ENCODE data around the gene DCXR. TPM values are rescaled to one million over a fixed set of nuclear protein-coding genes. Genes with fewer than 3 reads are reported as not detected.

DCXR gene
- total RNA-seq, 2 donors from 2014 or later: 63.1 to 91.0 TPM

GRCh38 chr17:82078433-82078832 lies 40.9 kb upstream of the DCXR start:
- Mint-ChIP-seq H3K27ac (no peak overlapping the region), H3K4me3 (no peak overlapping the region), H3K4me1 (no peaks in the 10 kb centered on the region)

DNA sequence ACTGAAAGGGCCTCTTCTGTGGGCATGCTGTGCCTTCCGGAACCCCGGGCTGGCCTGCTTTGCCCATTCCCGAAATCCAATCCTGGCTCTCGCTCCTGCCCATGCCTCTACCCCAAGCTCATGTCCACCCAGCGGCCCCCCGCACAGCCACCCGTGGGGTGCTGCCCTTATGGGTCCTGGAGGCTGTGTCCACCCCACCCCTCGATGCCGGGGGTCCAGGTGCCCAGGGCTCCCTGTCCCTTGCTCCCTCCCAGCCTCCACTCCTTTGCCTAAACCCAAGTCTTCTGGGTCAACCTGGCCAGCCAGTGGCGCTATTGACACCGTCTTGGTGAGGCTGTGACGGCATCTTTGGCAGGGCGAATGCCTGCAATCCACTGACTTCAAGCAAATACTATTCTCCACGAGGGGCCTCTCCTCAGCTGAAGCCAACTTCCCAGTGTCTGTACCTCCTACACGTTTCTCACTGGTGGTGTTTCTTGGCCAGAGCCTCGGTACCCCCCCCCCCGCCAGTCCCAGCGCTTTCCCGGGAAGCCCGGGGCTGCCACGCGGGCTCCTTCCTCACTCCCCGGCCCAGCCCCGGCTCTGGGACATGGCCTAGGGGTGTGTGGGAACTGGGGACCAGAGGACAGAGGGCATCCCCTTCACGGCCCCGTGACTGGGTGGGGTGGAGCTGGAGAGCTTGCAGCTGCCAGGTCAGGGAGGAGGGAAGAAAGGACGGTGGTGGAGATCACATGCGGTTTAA lies 40.3 kb upstream of the DCXR start:
- no peaks in the 10 kb centered on the region for H3K9me3 Mint-ChIP-seq
- no peaks in the 10 kb centered on the region for H3K27me3 Mint-ChIP-seq
- H3K27ac Mint-ChIP-seq: no peak overlapping the region
- no peak overlapping the region for H3K4me3 Mint-ChIP-seq
- ATAC-seq (replicated peaks): peak; percentile 61
- H3K4me1 Mint-ChIP-seq: no peaks in the 10 kb centered on the region
- peaks cover 18% of the 10 kb centered on the region for H3K36me3 Mint-ChIP-seq (ENCODE audit: low read depth)

More at GRCh38 chr17:82078433-82078832, 40.9 kb upstream of the DCXR start:
- ATAC-seq (replicated peaks): no peak
- Mint-ChIP-seq H3K27me3 (no peaks in the 10 kb centered on the region), H3K9me3 (no peaks in the 10 kb centered on the region), H3K36me3 (ENCODE audit: low read depth) (peaks cover 25% of the 10 kb centered on the region)

DNA sequence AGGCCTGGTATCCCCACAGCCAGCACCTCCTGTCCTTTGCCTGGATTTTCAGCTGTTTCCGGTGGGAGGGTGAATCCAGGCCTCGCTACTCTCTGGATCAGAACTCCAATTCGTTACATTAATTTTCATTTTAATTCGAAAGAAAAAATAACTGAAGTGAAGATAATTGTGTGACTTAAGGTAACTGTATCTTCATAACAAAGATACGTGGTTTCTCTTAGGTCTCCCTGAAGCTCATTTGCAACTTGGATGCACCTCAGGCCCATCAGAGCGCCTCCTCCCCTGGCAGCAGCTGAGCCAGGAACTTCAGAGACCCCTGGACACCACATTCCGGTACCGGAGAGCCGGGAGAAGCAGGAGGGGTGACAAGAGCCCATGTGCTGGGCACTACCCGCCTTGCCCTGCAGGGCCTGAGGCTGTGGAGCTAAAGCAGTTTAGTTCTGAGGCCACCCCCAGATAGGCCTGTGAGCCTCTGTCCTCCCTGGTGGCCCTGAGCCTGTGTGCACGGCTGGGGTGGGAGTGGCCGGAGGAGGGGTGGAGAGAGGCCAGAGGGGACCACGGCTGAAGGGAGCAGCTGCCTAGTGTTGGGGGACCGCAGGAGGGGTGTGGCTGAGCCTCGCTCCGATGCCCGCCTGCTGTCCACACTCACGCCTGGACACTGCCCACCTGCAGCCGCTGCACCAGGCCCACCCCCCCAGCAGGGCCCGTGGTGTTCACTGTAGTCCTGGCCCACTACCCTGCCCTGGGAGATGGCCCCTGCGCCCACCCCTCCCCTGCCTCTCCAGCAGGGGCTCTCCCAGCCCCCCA lies 39.5 kb upstream of the DCXR start:
- no peaks in the 10 kb centered on the region for H3K4me1 Mint-ChIP-seq
- H3K4me3 Mint-ChIP-seq: no peak overlapping the region
- H3K27me3 Mint-ChIP-seq: no peaks in the 10 kb centered on the region
- no peaks in the 10 kb centered on the region for H3K9me3 Mint-ChIP-seq
- no peak for ATAC-seq (replicated peaks)
- H3K27ac Mint-ChIP-seq: no peak overlapping the region
- peaks cover 18% of the 10 kb centered on the region for H3K36me3 Mint-ChIP-seq (ENCODE audit: low read depth)

DNA sequence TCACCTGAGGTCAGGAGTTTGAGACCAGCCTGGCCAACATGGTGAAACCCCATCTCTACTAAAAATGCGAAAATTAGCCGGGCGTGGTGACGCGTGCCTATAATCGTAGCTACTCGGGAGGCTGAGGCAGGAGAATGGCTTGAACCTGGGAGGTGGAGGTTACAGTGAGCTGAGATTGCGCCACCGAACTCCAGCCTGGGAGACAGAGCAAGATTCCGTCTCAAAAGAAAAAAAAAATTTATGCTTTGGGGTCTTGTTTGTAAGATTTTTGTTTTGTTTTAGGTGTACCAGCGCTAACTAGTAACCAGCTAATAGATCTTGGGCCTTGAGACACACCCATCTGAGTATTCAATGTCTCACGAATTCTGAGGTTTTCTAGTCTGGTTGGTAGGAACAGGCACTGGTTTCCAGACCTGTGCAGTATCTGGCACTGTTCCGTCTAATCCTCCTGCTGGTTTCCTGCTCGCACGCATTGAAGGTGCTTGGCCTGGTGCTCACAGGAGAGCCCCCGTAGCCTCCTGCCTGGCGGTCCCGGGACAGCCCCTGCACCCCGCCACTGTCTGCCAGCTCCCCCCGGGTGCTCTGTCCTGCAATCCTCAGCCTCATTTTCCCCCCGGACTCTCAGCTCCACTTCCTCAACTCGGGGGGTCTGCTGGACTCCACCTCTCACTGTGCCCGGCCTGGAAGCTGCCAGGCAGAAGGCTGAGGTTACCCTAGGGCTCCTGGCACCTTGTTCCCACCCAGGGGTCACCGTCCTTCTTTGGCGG lies 38.7 kb upstream of the DCXR start:
- H3K4me3 Mint-ChIP-seq: no peak overlapping the region
- H3K27me3 Mint-ChIP-seq: no peaks in the 10 kb centered on the region
- H3K4me1 Mint-ChIP-seq: no peaks in the 10 kb centered on the region
- peaks cover 18% of the 10 kb centered on the region for H3K36me3 Mint-ChIP-seq (ENCODE audit: low read depth)
- H3K27ac Mint-ChIP-seq: no peak overlapping the region
- no peak for ATAC-seq (replicated peaks)
- no peaks in the 10 kb centered on the region for H3K9me3 Mint-ChIP-seq

GRCh38 chr17:82073446-82073845 lies 35.9 kb upstream of the DCXR start:
- no peaks in the 10 kb centered on the region for H3K27me3 Mint-ChIP-seq
- no peak overlapping the region for H3K4me3 Mint-ChIP-seq
- H3K36me3 Mint-ChIP-seq (ENCODE audit: low read depth): peaks cover 6% of the 10 kb centered on the region
- H3K9me3 Mint-ChIP-seq: no peaks in the 10 kb centered on the region
- H3K27ac Mint-ChIP-seq: no peak overlapping the region
- H3K4me1 Mint-ChIP-seq: no peaks in the 10 kb centered on the region
- ATAC-seq (replicated peaks): no peak

- H3K4me1 Mint-ChIP-seq: no peaks in the 10 kb centered on the region
- no peaks in the 10 kb centered on the region for H3K36me3 Mint-ChIP-seq (ENCODE audit: low read depth)
- H3K4me3 Mint-ChIP-seq: no peak overlapping the region
- no peak overlapping the region for H3K27ac Mint-ChIP-seq
- H3K9me3 Mint-ChIP-seq: no peaks in the 10 kb centered on the region
- no peaks in the 10 kb centered on the region for H3K27me3 Mint-ChIP-seq
- ATAC-seq (replicated peaks): no peak
Observed at GRCh38 chr17:82072827-82073226, 35.3 kb upstream of the DCXR start.

DNA sequence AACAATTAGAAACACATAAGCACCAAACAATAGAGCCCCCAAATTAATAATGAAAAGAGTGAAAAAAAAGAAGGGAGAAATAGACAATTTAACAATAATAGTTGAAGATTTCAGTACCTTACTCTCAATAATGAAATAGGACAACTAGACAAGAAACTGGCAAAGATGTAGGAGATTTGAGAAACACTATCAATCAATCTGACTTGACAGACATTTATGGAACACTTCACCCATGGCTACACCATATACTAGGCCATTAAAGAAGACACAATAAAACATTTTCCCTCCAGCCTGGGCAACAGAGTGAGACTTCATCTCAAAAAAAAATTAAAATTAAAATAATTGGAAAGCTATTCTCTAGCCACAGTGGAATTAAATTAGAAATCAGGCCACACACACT lies 33.1 kb upstream of the DCXR start:
- H3K27ac Mint-ChIP-seq: no peak overlapping the region
- ATAC-seq (replicated peaks): no peak
- no peak overlapping the region for H3K4me3 Mint-ChIP-seq
- no peaks in the 10 kb centered on the region for H3K4me1 Mint-ChIP-seq
- H3K36me3 Mint-ChIP-seq (ENCODE audit: low read depth): no peaks in the 10 kb centered on the region
- no peaks in the 10 kb centered on the region for H3K9me3 Mint-ChIP-seq
- H3K27me3 Mint-ChIP-seq: no peaks in the 10 kb centered on the region

DNA sequence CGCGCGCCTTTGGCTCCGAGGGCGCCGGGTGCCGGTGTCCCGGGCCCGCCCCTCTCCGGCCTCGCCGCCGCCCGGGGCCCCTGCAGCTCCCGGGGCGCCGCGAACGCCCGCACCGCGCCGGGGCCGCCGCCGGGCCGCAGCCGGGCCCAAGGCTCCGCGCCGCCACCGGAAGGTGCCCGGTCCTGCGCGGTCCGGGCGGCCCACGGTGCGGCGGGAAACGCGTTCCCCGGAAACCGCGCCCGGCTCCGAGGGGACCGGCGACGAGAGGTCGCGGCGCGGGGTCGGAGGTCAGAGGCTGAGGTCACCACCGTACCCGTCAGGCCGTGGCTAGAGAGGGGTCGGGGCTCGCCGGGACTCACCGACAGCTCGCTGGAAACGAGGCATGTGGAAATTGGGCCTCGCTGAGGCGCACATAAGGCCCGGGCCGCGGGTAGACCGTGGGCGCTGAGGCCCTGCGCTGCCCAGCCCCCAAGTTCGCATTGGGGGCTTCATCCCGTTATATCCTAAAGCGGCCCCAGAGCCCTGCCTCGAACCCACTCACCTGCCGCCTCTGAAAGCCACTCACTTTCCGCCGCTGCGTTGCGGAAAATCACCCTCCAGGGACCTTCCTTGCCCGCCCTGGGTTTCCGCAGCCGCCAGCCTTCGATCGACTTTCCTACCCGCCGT lies 28.3 kb upstream of the DCXR start, which contains the start of gene DUS1L:
TSS of gene DUS1L (minus strand) at position 167 of the 666 bp plus-strand sequence. CDS start 745 bp downstream, outside the sequence.
- no peaks in the 10 kb centered on the region for H3K36me3 Mint-ChIP-seq (ENCODE audit: low read depth)
- H3K4me1 Mint-ChIP-seq: no peaks in the 10 kb centered on the region
- ATAC-seq (replicated peaks): peak; percentile 85
- no peaks in the 10 kb centered on the region for H3K27me3 Mint-ChIP-seq
- peak within 1 kb of the TSS; percentile 83 for H3K4me3 Mint-ChIP-seq
- no peaks in the 10 kb centered on the region for H3K9me3 Mint-ChIP-seq
- H3K27ac Mint-ChIP-seq: peak within 1 kb of the TSS; percentile 95

DNA sequence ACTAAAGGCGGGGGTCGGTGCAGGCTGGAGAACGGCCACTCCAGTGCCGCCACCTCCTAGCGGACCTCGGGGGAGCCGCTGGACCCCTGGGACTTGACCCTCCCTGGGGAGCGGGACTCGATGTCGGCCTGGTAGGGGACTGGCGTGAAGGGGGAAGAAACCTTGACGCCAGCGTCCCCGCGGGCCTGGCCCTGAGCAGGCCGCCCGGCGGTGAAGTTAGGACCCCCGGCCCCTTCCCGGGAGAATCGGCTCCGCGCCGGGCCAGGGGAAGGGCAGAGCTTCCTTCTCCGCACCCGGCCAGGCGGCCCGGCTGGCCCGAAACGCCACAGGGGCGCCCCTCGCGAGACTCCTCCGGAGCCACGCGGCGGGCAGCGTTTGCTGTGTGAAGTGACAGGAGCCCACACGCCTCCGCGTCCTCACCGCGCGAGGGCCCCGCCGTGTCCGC lies 27.7 kb upstream of the DCXR start:
- Mint-ChIP-seq H3K36me3 (ENCODE audit: low read depth) (peaks cover 2% of the 10 kb centered on the region), H3K9me3 (no peaks in the 10 kb centered on the region), H3K4me3 (peak overlapping the region; percentile 53), H3K27me3 (no peaks in the 10 kb centered on the region), H3K27ac (no peak overlapping the region), H3K4me1 (no peaks in the 10 kb centered on the region)
- peak; percentile 59 for ATAC-seq (replicated peaks)

GRCh38 chr17:82064433-82065192 lies 27.1 kb upstream of the DCXR start:
- no peaks in the 10 kb centered on the region for H3K9me3 Mint-ChIP-seq
- H3K36me3 Mint-ChIP-seq (ENCODE audit: low read depth): peaks cover 5% of the 10 kb centered on the region
- H3K27me3 Mint-ChIP-seq: no peaks in the 10 kb centered on the region
- peak overlapping the region; percentile 53 for H3K4me3 Mint-ChIP-seq
- H3K4me1 Mint-ChIP-seq: no peaks in the 10 kb centered on the region
- H3K27ac Mint-ChIP-seq: no peak overlapping the region
- peak; percentile 25 for ATAC-seq (replicated peaks)

DNA sequence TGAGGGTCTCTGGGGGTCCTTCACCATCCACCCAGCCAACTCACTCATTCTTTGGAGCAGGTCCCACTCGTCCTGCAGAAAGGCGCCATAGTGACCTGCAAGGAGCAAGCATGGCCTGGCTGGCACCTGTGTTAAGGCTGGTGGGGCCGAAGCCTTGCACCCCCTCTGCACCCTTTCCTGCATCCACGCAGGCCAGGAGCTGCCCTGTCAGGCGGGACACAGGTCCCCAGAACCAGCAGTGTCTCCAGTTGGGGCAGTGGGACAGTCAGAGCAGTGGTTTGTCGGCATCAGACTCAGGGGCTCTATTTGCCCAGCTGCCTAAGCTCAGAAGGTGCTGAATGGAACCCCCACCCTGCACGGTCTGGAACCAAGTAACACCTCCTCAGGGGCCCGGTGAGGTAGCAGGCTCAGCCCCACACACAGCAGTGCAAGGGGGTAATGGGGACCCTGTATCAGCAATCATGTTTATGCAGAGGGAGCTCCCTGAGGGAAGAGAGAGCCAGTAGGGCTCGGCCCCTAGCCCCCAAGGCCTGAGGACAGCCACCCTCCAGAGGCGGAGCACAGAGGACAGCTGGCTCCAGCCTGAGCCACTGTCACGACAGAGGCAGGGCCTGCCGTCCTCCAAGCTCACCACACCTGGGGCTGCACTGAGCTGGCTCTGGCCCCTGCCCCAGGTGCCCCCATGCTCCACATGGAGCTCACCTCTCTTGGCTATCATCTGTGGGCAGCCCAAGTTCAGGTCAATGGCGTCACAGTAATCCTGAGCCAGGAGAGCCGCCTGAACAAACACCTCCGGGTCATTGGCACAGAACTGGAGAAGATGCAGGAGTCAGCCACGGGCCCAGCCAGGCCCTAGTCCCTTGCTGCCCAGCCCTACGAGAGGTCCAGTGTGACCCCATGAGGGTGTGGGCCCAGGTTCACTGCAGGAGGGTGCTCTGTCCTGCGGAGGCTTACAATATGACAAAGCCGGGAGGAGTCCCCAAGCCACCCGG lies 26.2 kb upstream of the DCXR start:
- ATAC-seq (replicated peaks): no peak
- no peak overlapping the region for H3K27ac Mint-ChIP-seq
- H3K36me3 Mint-ChIP-seq (ENCODE audit: low read depth): peaks cover 5% of the 10 kb centered on the region
- no peaks in the 10 kb centered on the region for H3K27me3 Mint-ChIP-seq
- no peaks in the 10 kb centered on the region for H3K4me1 Mint-ChIP-seq
- no peaks in the 10 kb centered on the region for H3K9me3 Mint-ChIP-seq
- H3K4me3 Mint-ChIP-seq: peak overlapping the region; percentile 53

DNA sequence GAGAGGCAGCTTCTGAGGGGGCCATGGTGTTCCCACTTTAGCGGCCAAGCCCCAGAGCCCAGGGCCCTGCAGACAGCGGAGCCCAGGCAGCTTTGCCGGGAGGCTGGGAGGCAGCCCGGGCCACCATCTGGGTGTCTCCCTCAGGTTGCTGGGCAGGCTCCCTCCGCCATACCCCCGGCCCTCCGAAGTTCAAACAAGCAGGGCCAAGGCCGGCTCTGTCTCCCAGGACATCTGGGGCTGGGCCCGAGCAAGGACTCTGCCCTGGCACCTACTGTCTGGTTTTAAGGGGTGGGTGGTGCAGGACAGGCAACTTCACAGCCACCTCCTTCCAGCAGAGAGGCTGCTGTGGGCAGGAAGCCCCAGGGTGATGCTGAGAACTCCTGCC lies 25.5 kb upstream of the DCXR start:
- H3K9me3 Mint-ChIP-seq: no peaks in the 10 kb centered on the region
- no peaks in the 10 kb centered on the region for H3K4me1 Mint-ChIP-seq
- H3K27me3 Mint-ChIP-seq: no peaks in the 10 kb centered on the region
- H3K36me3 Mint-ChIP-seq (ENCODE audit: low read depth): peaks cover 7% of the 10 kb centered on the region
- H3K4me3 Mint-ChIP-seq: no peak overlapping the region
- H3K27ac Mint-ChIP-seq: no peak overlapping the region
- ATAC-seq (replicated peaks): no peak
